ENCODE results near the gene ZNF14.
"Not testable (repeated sequence)": the region's sequence is repeated elsewhere in the genome, so short reads cannot be mapped to it uniquely, and the experiment has no call there.

ZNF14 gene

DNA sequence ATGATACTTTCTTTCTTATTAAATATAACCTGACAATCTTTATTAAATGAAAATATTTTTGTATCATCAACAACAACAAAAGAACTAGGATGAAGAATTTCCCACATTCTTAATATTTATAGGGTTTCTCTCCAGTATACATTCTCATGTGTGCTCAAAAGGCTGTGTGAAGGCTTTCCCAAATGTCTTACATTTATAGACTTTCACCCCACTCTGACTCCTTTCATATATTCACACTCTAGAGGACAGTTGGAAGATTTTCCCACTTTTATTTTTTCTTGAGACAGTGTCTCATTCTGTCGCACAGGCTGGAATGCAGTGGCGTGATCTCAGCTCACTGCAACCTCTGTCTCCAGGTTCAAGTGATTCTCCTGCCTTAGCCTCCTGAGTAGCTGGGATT lies 22.4 kb downstream of the ZNF14 start:
- no peak overlapping the region for H3K4me3 ChIP-seq (ENCODE audit: control insufficient read depth, low read depth, low read length)
- no peak for DNase-seq (ENCODE audit: low read depth)
- TF ChIP-seq, protein P1, sequence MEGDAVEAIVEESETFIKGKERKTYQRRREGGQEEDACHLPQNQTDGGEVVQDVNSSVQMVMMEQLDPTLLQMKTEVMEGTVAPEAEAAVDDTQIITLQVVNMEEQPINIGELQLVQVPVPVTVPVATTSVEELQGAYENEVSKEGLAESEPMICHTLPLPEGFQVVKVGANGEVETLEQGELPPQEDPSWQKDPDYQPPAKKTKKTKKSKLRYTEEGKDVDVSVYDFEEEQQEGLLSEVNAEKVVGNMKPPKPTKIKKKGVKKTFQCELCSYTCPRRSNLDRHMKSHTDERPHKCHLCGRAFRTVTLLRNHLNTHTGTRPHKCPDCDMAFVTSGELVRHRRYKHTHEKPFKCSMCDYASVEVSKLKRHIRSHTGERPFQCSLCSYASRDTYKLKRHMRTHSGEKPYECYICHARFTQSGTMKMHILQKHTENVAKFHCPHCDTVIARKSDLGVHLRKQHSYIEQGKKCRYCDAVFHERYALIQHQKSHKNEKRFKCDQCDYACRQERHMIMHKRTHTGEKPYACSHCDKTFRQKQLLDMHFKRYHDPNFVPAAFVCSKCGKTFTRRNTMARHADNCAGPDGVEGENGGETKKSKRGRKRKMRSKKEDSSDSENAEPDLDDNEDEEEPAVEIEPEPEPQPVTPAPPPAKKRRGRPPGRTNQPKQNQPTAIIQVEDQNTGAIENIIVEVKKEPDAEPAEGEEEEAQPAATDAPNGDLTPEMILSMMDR (conservative IDR thresholded peaks at IDR 0.05; ENCODE audit: control insufficient read depth, insufficient read depth, low read depth, low read length): no peak

DNA sequence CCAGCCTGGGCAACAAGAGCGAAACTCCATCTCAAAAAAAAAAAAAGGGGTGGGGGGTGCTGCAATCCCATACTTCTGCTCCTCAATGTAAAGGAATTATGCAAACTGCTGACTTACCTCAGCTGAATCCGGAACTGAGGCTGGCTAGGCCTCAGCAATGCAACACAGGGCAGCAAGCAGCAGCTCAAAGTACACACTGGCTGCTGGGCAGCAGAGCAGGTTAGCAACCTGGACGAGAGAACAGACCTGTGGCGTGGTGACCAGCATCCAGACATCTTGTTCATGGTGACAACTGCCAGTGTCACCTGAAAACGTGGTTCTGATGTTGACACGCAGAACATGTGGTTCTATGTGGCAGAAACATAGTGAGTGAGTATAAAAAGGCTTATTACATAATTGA lies 28.1 kb downstream of the ZNF14 start:
- TF ChIP-seq, protein P1 (conservative IDR thresholded peaks at IDR 0.05; ENCODE audit: control insufficient read depth, insufficient read depth, low read depth, low read length): no peak
- no peak overlapping the region for H3K4me3 ChIP-seq (ENCODE audit: control insufficient read depth, low read depth, low read length)
- no peak for DNase-seq (ENCODE audit: low read depth)

DNA sequence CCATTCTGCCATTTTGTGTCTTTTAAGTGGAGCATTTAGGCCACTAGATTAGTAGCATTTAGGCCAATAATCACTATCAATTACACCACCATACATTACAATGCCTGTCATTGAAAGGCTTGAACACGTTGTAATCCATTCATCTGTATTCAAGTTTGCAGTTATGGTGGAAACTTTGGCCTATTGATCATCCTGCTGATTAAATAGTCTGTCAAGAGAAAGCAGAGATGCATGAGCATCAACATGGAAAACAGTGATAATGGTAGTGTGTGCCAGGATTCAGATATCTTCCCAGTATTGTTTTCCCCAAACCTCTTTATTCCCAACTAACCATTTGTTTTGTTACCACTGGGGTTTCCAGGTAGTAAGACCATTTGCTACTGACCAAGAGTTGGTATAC lies 32.4 kb downstream of the ZNF14 start:
- not testable (repeated sequence) for H3K4me3 ChIP-seq (ENCODE audit: control insufficient read depth, low read depth, low read length); DNase-seq (ENCODE audit: low read depth)

GRCh38 chr19:19697589-19697988 lies 35.3 kb downstream of the ZNF14 start:
- TF ChIP-seq, protein P1 (conservative IDR thresholded peaks at IDR 0.05; ENCODE audit: control insufficient read depth, insufficient read depth, low read depth, low read length): no peak
- no peak for DNase-seq (ENCODE audit: low read depth)
- H3K4me3 ChIP-seq (ENCODE audit: control insufficient read depth, low read depth, low read length): no peak overlapping the region

GRCh38 chr19:19696386-19696785 lies 36.5 kb downstream of the ZNF14 start:
- TF ChIP-seq, protein P1 (conservative IDR thresholded peaks at IDR 0.05; ENCODE audit: control insufficient read depth, insufficient read depth, low read depth, low read length): no peak
- no peak for DNase-seq (ENCODE audit: low read depth)
- no peak overlapping the region for H3K4me3 ChIP-seq (ENCODE audit: control insufficient read depth, low read depth, low read length)

- TF ChIP-seq, protein P1 (conservative IDR thresholded peaks at IDR 0.05; ENCODE audit: control insufficient read depth, insufficient read depth, low read depth, low read length): no peak
- no peak overlapping the region for H3K4me3 ChIP-seq (ENCODE audit: control insufficient read depth, low read depth, low read length)
These were observed 41.2 kb downstream of the ZNF14 start for GRCh38 chr19:19691683-19692082.

GRCh38 chr19:19689023-19689422 lies 43.9 kb downstream of the ZNF14 start:
- DNase-seq (ENCODE audit: low read depth): not testable (repeated sequence)

More at GRCh38 chr19:19691683-19692082, 41.2 kb downstream of the ZNF14 start:
- DNase-seq (ENCODE audit: low read depth): no peak

GRCh38 chr19:19687090-19687489 lies 45.8 kb downstream of the ZNF14 start:
- H3K4me3 ChIP-seq (ENCODE audit: control insufficient read depth, low read depth, low read length): no peak overlapping the region
- TF ChIP-seq, protein P1 (conservative IDR thresholded peaks at IDR 0.05; ENCODE audit: control insufficient read depth, insufficient read depth, low read depth, low read length): no peak
- no peak for DNase-seq (ENCODE audit: low read depth)

More at GRCh38 chr19:19689023-19689422, 43.9 kb downstream of the ZNF14 start:
- not testable (repeated sequence) for H3K4me3 ChIP-seq (ENCODE audit: control insufficient read depth, low read depth, low read length)
